ENCODE data around the gene TEX54.

- TF ChIP-seq CTCF (conservative IDR thresholded peaks at IDR 0.05) (no peak), ZFX (IDR thresholded peaks at IDR 0.05) (no peak)
These were observed 31.6 kb downstream of the TEX54 start for GRCh38 chr11:62801071-62801470.
